WERI-Rb-1 (cell line): ENCODE data around the gene IKBKE.

ENCODE experiments used
- DNase-seq: peaks from one replicate; pipeline ENCODE4 v3.0.0-alpha.2; 2020
- H3K27ac ChIP-seq: fragments of 250-450 bp; sonication (Bioruptor Pico); 2 replicates; pipeline ENCODE4 v1.5.1; 2020; ENCODE audit warnings: mild to moderate bottlenecking, moderate library complexity
- H3K27me3 ChIP-seq: fragments of 250-450 bp; sonication (Bioruptor Pico); 2 replicates; pipeline ENCODE4 v1.5.1; 2021; ENCODE audit warnings: mild to moderate bottlenecking, low read depth, moderate library complexity; ENCODE audit not compliant: insufficient read depth, severe bottlenecking
- H3K36me3 ChIP-seq: fragments of 250-450 bp; sonication (Bioruptor Pico); 2 replicates; pipeline ENCODE4 v1.5.1; 2020; ENCODE audit warnings: mild to moderate bottlenecking, moderate library complexity
- H3K4me3 ChIP-seq: 2 replicates; pipeline ENCODE4 v1.5.1; 2011; ENCODE audit warnings: low read depth, mild to moderate bottlenecking, control low read depth, low read length
- H3K9me3 ChIP-seq: fragments of 250-450 bp; sonication (Bioruptor Pico); 2 replicates; pipeline ENCODE4 v1.5.1; 2021; ENCODE audit warnings: mild to moderate bottlenecking, moderate library complexity; ENCODE audit not compliant: severe bottlenecking
- CTCF ChIP-seq: IDR thresholded peaks from 2 replicates; pipeline ENCODE4 v1.5.1; 2011; ENCODE audit warnings: low read depth, mild to moderate bottlenecking, control low read depth, inconsistent platforms, low read length

The IKBKE gene

GRCh38 chr1:206509612-206510257 lies 39.5 kb downstream of the IKBKE start:
- no peak for DNase-seq
- peaks cover 10% of the 10 kb centered on the region for H3K27me3 ChIP-seq
- TF ChIP-seq CTCF: no peak
- H3K36me3 ChIP-seq: no peaks in the 10 kb centered on the region
- H3K9me3 ChIP-seq: no peaks in the 10 kb centered on the region
- H3K4me3 ChIP-seq: no peak overlapping the region
- no peak overlapping the region for H3K27ac ChIP-seq

- no peak for TF ChIP-seq CTCF
- no peak overlapping the region for H3K4me3 ChIP-seq
- H3K27me3 ChIP-seq: peaks cover 10% of the 10 kb centered on the region
- no peak overlapping the region for H3K27ac ChIP-seq
- no peaks in the 10 kb centered on the region for H3K9me3 ChIP-seq
- no peak for DNase-seq
- H3K36me3 ChIP-seq: no peaks in the 10 kb centered on the region
Observed at GRCh38 chr1:206510371-206510770, 40.1 kb downstream of the IKBKE start.

GRCh38 chr1:206511362-206512057 lies 41.2 kb downstream of the IKBKE start:
- no peak overlapping the region for H3K27ac ChIP-seq
- H3K27me3 ChIP-seq: peaks cover 7% of the 10 kb centered on the region
- TF ChIP-seq CTCF: peak; percentile 25; the same call in 1 of the 2 replicates
- no peak overlapping the region for H3K4me3 ChIP-seq
- H3K36me3 ChIP-seq: no peaks in the 10 kb centered on the region
- no peak for DNase-seq
- no peaks in the 10 kb centered on the region for H3K9me3 ChIP-seq

GRCh38 chr1:206512058-206512850 lies 42.0 kb downstream of the IKBKE start:
- TF ChIP-seq CTCF: no peak
- Histone ChIP-seq H3K27ac (no peak overlapping the region), H3K9me3 (no peaks in the 10 kb centered on the region), H3K4me3 (no peak overlapping the region), H3K36me3 (no peaks in the 10 kb centered on the region), H3K27me3 (peaks cover 6% of the 10 kb centered on the region)
- no peak for DNase-seq

- Histone ChIP-seq H3K36me3 (no peaks in the 10 kb centered on the region), H3K4me3 (no peak overlapping the region), H3K27me3 (peaks cover 6% of the 10 kb centered on the region), H3K27ac (no peak overlapping the region), H3K9me3 (no peaks in the 10 kb centered on the region)
- TF ChIP-seq CTCF: no peak
- DNase-seq: no peak
Observed at GRCh38 chr1:206512851-206513180, 42.5 kb downstream of the IKBKE start.
